ENCODE results near the gene CDYL. TPM values are rescaled to one million over a fixed set of nuclear protein-coding genes. Genes with fewer than 3 reads are reported as not detected.

The CDYL gene
- 10 to 100 TPM in 11 of 12 donors, not detected in 1; 16.9 to 30.6 (median 21.3) TPM for polyA plus RNA-seq (ENCODE audit: insufficient read length in 12 of 12)
- long read RNA-seq, donor 1, partial matches to known transcripts, result 12 of 15 reads
- long read RNA-seq, donor 1, other reads (novel, unspliced or antisense), result 0 of 15 reads
- long read RNA-seq, donor 2, partial matches to known transcripts, result 0 of 1 reads
- long read RNA-seq, donor 2, other reads (novel, unspliced or antisense), result 0 of 1 reads
- long read RNA-seq, donor 3, partial matches to known transcripts, result 0 of 3 reads
- long read RNA-seq, donor 3, other reads (novel, unspliced or antisense), result 0 of 3 reads
- long read RNA-seq, donor 4, result 0 reads
- long read RNA-seq, donor 5, transcript CDYL-203 (7 exons, 2,184 nt), result major isoform, 6 of 20 reads
- long read RNA-seq, donor 5, partial matches to known transcripts, result 14 of 20 reads
- long read RNA-seq, donor 5, other reads (novel, unspliced or antisense), result 0 of 20 reads
- long read RNA-seq, donor 6, partial matches to known transcripts, result 11 of 11 reads
- long read RNA-seq, donor 6, other reads (novel, unspliced or antisense), result 0 of 11 reads
- long read RNA-seq, donor 7, result 0 reads
- long read RNA-seq, donor 8, partial matches to known transcripts, result 0 of 3 reads
- long read RNA-seq, donor 8, other reads (novel, unspliced or antisense), result 0 of 3 reads
- long read RNA-seq, donor 9, partial matches to known transcripts, result 7 of 7 reads
- long read RNA-seq, donor 9, other reads (novel, unspliced or antisense), result 0 of 7 reads
- long read RNA-seq, donor 10, transcript CDYL-203 (7 exons, 2,184 nt), result major isoform, 8 of 15 reads
- long read RNA-seq, donor 10, partial matches to known transcripts, result 7 of 15 reads
- long read RNA-seq, donor 10, other reads (novel, unspliced or antisense), result 0 of 15 reads
- long read RNA-seq, donor 11, partial matches to known transcripts, result 0 of 3 reads
- long read RNA-seq, donor 11, other reads (novel, unspliced or antisense), result 0 of 3 reads

- DNase-seq, result peak; percentile 88
Measured at GRCh38 chr6:4776131-4776492, at the start of gene CDYL. CDYL (plus strand) TSS chr6:4776404; CDS start chr6:4776784, 380 bp downstream.

- no peak for DNase-seq
Measured at GRCh38 chr6:4726645-4727044, 49.6 kb upstream of the CDYL start.

- no peak for DNase-seq
Measured at GRCh38 chr6:4727217-4727616, 49.0 kb upstream of the CDYL start.

- no peak for DNase-seq
Measured at GRCh38 chr6:4727671-4728435, 48.4 kb upstream of the CDYL start.

- DNase-seq, result no peak
Measured at GRCh38 chr6:4728436-4728769, 47.8 kb upstream of the CDYL start.

GRCh38 chr6:4728926-4729325 lies 47.3 kb upstream of the CDYL start:
- DNase-seq, result no peak

- no peak for DNase-seq
Measured at GRCh38 chr6:4731996-4732395, 44.2 kb upstream of the CDYL start.

GRCh38 chr6:4732691-4733315 lies 43.4 kb upstream of the CDYL start:
- no peak for DNase-seq

GRCh38 chr6:4736371-4736873 lies 39.8 kb upstream of the CDYL start:
- DNase-seq, result no peak

- DNase-seq, result no peak
Measured at GRCh38 chr6:4740032-4740431, 36.2 kb upstream of the CDYL start.

GRCh38 chr6:4743062-4743461 lies 33.1 kb upstream of the CDYL start:
- DNase-seq, result peak; percentile 30

- DNase-seq, result no peak
Measured at GRCh38 chr6:4743926-4744325, 32.3 kb upstream of the CDYL start.

GRCh38 chr6:4747588-4747987 lies 28.6 kb upstream of the CDYL start:
- DNase-seq, result no peak

GRCh38 chr6:4751823-4752464 lies 24.3 kb upstream of the CDYL start:
- DNase-seq, result no peak

- DNase-seq, result no peak
Measured at GRCh38 chr6:4756247-4756646, 20.0 kb upstream of the CDYL start.

- DNase-seq, result no peak
Measured at GRCh38 chr6:4759997-4760396, 16.2 kb upstream of the CDYL start.

GRCh38 chr6:4760773-4761172 lies 15.4 kb upstream of the CDYL start:
- DNase-seq, result no peak

- DNase-seq, result no peak
Measured at GRCh38 chr6:4762294-4762693, 13.9 kb upstream of the CDYL start.

- DNase-seq, result no peak
Measured at GRCh38 chr6:4763921-4764320, 12.3 kb upstream of the CDYL start.

GRCh38 chr6:4768815-4769214 lies 7.4 kb upstream of the CDYL start:
- no peak for DNase-seq

GRCh38 chr6:4772750-4773149 lies 3.5 kb upstream of the CDYL start:
- no peak for DNase-seq
